Measurements from ENCODE around the gene TLR1. TPM values are rescaled to one million over a fixed set of nuclear protein-coding genes. Genes with fewer than 3 reads are reported as not detected.

Gene TLR1
- total RNA-seq, 1 experiment from 2014 or later: not detected

DNA sequence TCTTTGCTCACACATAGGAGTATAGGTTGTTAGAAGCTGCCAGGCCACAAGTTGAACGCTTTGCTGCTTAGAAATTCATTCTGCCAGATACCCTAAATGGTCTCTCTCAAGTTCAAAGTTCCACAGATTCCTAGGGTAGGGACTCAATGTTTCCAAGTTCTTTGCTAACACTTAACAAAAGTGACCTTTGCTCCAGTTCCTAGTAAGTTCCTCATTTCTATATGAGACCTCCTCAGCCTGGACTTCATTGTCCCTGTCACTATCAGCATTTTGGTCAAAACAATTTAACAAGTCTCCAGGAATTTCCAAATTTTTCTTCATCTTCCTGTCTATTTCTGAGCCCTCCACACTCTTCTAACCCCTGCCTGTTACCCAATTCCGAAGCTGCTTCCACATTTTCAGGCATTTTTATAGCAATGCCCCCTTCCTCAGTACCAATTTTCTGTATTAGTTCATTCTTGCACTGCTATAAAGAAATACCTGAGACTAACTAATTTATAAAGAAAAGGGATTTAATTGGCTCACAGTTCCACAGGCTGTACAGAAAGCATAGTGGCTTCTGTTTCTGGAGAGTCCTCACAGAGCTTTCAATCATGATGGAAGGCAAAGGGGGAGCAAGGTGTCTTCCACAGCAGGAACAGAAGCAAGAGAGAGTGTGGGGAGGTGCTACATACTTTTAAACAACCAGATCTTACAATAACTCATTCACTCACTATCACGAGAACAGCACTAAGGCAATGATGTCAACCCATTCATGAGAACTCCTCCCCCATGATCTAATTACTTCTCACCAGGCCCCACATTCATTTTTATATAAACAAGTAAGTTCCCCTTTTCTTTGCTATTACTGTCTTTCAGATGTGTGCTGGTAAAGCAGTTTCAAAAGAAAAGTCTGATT lies 11.5 kb upstream of the TLR1 start:
- Histone ChIP-seq H4K8ac (replicated peaks; ENCODE audit: insufficient read length, low read depth, low read length) (no peak overlapping the region), H3K18ac (ENCODE audit: insufficient read length, low read depth, low read length) (no peak overlapping the region), H3K23ac (ENCODE audit: insufficient read length, low read depth, low read length) (no peak overlapping the region), H3K9ac (ENCODE audit: extremely low read depth, insufficient read length, low read length) (no peak overlapping the region), H4K20me1 (ENCODE audit: control insufficient read depth, insufficient read depth, insufficient read length) (no peaks in the 10 kb centered on the region), H3K4ac (ENCODE audit: low read depth, low read length) (no peak overlapping the region), H3K4me1 (ENCODE audit: insufficient read depth, low read length) (no peaks in the 10 kb centered on the region), H2BK120ac (ENCODE audit: low read depth, low read length, poor library complexity, severe bottlenecking) (no peak overlapping the region), H3K9me3 (ENCODE audit: control insufficient read depth, low read depth, low read length) (no peaks in the 10 kb centered on the region), H3K56ac (ENCODE audit: insufficient read length, low read depth, low read length) (no peak overlapping the region), H3K27me3 (ENCODE audit: insufficient read depth, low read length) (no peaks in the 10 kb centered on the region), H3K4me2 (ENCODE audit: insufficient read depth, insufficient read length, low read length) (no peak overlapping the region), H2AK5ac (ENCODE audit: insufficient read length, low read length) (no peak overlapping the region), H4K5ac (ENCODE audit: insufficient read length, low read depth, low read length) (no peak overlapping the region), H2BK12ac (ENCODE audit: insufficient read length, low read depth, low read length) (no peak overlapping the region), H3K79me1 (ENCODE audit: insufficient read depth, low read depth, low read length, poor library complexity, severe bottlenecking) (no peaks in the 10 kb centered on the region), H2BK20ac (ENCODE audit: low read depth, low read length, poor library complexity, severe bottlenecking) (no peak overlapping the region), H4K91ac (ENCODE audit: insufficient read length, low read depth, low read length) (no peak overlapping the region), H3K23me2 (ENCODE audit: insufficient read length, low read depth, low read length, poor library complexity, severe bottlenecking) (no peaks in the 10 kb centered on the region), H2AFZ (ENCODE audit: low read length) (no peak overlapping the region), H3T11ph (ENCODE audit: low read length) (no peak overlapping the region), H2BK5ac (ENCODE audit: insufficient read length, low read length) (no peak overlapping the region), H2BK15ac (ENCODE audit: low read depth, low read length) (no peak overlapping the region), H3K14ac (ENCODE audit: insufficient read depth, low read length) (no peak overlapping the region), H3K27ac (ENCODE audit: insufficient read length, low read depth, low read length) (no peak overlapping the region), H3K79me2 (ENCODE audit: insufficient read depth, low read length) (no peaks in the 10 kb centered on the region)
- Mint-ChIP-seq H3K36me3 (ENCODE audit: insufficient read depth in 1 of 3, low read depth in 3 of 3) (no peaks in the 10 kb centered on the region), H3K4me1 (no peaks in the 10 kb centered on the region), H3K27me3 (ENCODE audit: low read depth) (peaks cover 8% of the 10 kb centered on the region), H3K27ac (no peak overlapping the region), H3K9me3 (peaks cover 7 to 8% of the 10 kb centered on the region in 2 experiments; a peak in 3 of 5 replicates), H3K4me3 (no peak overlapping the region)
- WGBS (ENCODE audit: extremely low coverage, insufficient read length, low lambda C conversion rate): no CpG with 5 or more reads among the region's 3 CpGs
- DNase-seq: no peak
- TF ChIP-seq CTCF (conservative IDR thresholded peaks at IDR 0.05): no peak
